Esophagus muscularis mucosa (tissue), 4 donors: ENCODE results near the gene SORBS1.

Experiments
- EP300 ChIP-seq: sonication (generic); formaldehyde crosslinking; IDR thresholded peaks from one replicate; pipeline ENCODE4 v1.6.1; 2017; ENCODE audit warnings: antibody characterized with exemption
- POLR2A ChIP-seq: fragments of 450-650 bp; IDR thresholded peaks from one replicate; pipeline ENCODE4 v1.6.1; 2017; ENCODE audit warnings: antibody characterized with exemption, moderate library complexity, mild to moderate bottlenecking, low read depth
- TF ChIP-seq, protein P1 (sequence below), 3 experiments: fragments of 200-600 bp in 2 of 3; fragments of 450-650 bp in 1 of 3; sonication (generic) in 2 of 3; IDR thresholded peaks; one replicate each; pipeline ENCODE4 v1.5.1; 2017 to 2019; ENCODE audit warnings: antibody characterized with exemption in 3 of 3, mild to moderate bottlenecking in 2 of 3, moderate library complexity in 1 of 3

DNA sequence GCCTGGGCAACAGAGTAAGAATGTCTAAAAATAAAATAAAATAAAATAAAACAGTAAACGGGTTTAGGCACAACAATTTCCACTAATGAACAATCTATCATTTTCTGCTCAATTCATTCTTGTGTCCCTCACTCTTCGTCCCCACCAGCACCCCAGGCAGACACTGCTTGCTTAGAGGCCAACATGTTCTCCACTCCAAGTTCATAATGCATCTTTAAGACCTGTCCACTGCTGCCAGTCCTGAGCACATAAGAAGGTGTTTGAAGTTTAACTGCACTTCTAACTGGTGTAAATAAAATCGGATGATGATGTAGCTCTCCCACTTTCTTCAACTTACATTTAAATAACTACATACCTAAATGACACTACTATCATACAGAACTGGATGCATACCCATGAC is 283.6 kb downstream of the SORBS1 start:
- TF ChIP-seq, protein P1, sequence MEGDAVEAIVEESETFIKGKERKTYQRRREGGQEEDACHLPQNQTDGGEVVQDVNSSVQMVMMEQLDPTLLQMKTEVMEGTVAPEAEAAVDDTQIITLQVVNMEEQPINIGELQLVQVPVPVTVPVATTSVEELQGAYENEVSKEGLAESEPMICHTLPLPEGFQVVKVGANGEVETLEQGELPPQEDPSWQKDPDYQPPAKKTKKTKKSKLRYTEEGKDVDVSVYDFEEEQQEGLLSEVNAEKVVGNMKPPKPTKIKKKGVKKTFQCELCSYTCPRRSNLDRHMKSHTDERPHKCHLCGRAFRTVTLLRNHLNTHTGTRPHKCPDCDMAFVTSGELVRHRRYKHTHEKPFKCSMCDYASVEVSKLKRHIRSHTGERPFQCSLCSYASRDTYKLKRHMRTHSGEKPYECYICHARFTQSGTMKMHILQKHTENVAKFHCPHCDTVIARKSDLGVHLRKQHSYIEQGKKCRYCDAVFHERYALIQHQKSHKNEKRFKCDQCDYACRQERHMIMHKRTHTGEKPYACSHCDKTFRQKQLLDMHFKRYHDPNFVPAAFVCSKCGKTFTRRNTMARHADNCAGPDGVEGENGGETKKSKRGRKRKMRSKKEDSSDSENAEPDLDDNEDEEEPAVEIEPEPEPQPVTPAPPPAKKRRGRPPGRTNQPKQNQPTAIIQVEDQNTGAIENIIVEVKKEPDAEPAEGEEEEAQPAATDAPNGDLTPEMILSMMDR (IDR thresholded peaks at IDR 0.05), result no peak
- TF ChIP-seq POLR2A (no peak), EP300 (no peak)
